Measurements from ENCODE around the gene TSHZ3.

The TSHZ3 gene

GRCh38 chr19:31331536-31331935 is 17.7 kb downstream of the TSHZ3 start:
- DNase-seq (ENCODE audit: low read depth) = no peak
- H3K4me3 ChIP-seq (ENCODE audit: low read depth, low read length) = no peak overlapping the region
- TF ChIP-seq, protein P1, sequence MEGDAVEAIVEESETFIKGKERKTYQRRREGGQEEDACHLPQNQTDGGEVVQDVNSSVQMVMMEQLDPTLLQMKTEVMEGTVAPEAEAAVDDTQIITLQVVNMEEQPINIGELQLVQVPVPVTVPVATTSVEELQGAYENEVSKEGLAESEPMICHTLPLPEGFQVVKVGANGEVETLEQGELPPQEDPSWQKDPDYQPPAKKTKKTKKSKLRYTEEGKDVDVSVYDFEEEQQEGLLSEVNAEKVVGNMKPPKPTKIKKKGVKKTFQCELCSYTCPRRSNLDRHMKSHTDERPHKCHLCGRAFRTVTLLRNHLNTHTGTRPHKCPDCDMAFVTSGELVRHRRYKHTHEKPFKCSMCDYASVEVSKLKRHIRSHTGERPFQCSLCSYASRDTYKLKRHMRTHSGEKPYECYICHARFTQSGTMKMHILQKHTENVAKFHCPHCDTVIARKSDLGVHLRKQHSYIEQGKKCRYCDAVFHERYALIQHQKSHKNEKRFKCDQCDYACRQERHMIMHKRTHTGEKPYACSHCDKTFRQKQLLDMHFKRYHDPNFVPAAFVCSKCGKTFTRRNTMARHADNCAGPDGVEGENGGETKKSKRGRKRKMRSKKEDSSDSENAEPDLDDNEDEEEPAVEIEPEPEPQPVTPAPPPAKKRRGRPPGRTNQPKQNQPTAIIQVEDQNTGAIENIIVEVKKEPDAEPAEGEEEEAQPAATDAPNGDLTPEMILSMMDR (IDR thresholded peaks at IDR 0.05; ENCODE audit: control insufficient read depth, extremely low read depth, insufficient read depth) = no peak

GRCh38 chr19:31330761-31331160 is 18.5 kb downstream of the TSHZ3 start:
- no peak for DNase-seq (ENCODE audit: low read depth)
- TF ChIP-seq, protein P1 (IDR thresholded peaks at IDR 0.05; ENCODE audit: control insufficient read depth, extremely low read depth, insufficient read depth) = no peak
- H3K4me3 ChIP-seq (ENCODE audit: low read depth, low read length) = no peak overlapping the region

DNA sequence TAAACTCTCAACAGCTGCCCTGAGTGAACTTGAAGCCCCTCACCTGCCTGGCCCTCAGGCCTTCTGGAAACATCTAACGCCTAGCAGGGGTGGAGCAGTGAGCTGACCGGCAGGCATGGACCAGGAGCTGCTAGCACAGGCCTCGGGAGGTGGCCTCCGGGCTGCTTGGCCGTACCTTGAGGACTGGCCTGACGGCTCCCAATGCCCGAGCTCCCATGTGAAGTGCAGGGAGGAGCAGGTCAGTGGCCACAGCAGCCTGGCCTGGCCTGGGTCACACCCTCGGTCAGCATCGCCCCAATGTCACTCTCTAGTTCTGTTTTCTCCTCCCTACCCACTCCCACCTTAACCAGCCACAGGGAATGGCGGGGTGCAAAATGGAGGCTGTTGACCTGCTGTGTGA is 19.0 kb downstream of the TSHZ3 start:
- TF ChIP-seq, protein P1 (IDR thresholded peaks at IDR 0.05; ENCODE audit: control insufficient read depth, extremely low read depth, insufficient read depth) = no peak
- H3K4me3 ChIP-seq (ENCODE audit: low read depth, low read length) = no peak overlapping the region

GRCh38 chr19:31329819-31330218 is 19.4 kb downstream of the TSHZ3 start:
- TF ChIP-seq, protein P1 (IDR thresholded peaks at IDR 0.05; ENCODE audit: control insufficient read depth, extremely low read depth, insufficient read depth) = no peak
- DNase-seq (ENCODE audit: low read depth) = no peak
- H3K4me3 ChIP-seq (ENCODE audit: low read depth, low read length) = no peak overlapping the region

More for the DNA sequence above, 19.0 kb downstream of the TSHZ3 start:
- no peak for DNase-seq (ENCODE audit: low read depth)

DNA sequence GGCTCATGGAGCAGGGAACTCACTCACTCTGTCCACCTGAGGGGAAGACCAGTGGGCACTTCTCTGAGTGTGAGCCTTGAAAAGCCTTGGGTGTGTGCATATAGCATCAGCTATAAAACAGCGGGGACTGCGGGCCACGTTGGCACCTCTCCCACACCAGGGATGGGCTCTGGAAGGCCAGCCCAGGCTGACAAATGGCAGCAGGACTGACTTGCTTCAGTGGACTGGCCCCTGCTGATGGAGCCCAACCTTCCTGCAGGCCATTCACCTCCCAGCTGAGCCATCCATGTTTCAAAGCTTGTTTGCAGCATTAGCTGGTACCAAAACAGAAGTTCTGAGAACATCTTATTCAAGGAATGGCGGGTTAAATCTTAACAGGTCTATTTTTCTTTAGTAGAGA is 21.0 kb downstream of the TSHZ3 start:
- TF ChIP-seq, protein P1 (IDR thresholded peaks at IDR 0.05; ENCODE audit: control insufficient read depth, extremely low read depth, insufficient read depth) = no peak
- no peak for DNase-seq (ENCODE audit: low read depth)
- no peak overlapping the region for H3K4me3 ChIP-seq (ENCODE audit: low read depth, low read length)

DNA sequence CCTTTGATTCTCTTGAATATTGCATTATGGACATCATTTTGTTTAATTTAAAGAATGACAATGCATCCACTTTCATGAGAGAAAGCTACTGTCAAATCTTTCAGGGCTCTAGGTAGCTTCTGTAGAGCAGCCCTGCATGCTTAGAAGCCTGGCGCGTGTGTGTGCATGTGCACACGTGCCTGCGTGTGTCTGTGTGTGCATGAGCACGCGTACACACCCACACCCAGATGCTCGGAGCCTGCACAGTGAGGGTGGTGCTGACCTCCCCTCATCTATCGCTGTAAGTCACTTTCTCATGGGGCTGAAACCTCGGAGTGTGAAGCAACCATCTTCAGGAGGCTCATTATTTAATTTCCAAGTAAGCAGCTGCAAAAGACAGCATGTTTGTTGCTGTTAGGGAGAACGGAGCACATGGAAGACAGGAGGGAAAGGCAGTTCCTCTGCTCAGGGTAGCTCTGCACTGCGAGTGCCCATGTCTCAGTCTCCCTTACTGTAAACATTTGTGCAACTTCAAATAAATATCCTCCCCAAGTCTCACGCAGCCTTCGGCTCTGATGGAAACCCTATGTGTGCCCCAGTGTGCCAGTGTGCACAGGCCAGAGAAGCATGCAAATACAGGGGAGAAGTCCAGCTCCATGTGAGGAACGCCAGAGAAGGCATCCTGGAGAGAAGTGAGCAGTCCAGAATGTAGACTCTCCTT is 22.8 kb downstream of the TSHZ3 start:
- H3K4me3 ChIP-seq (ENCODE audit: low read depth, low read length) = no peak overlapping the region
- TF ChIP-seq, protein P1 (IDR thresholded peaks at IDR 0.05; ENCODE audit: control insufficient read depth, extremely low read depth, insufficient read depth) = no peak
- DNase-seq (ENCODE audit: low read depth) = no peak

DNA sequence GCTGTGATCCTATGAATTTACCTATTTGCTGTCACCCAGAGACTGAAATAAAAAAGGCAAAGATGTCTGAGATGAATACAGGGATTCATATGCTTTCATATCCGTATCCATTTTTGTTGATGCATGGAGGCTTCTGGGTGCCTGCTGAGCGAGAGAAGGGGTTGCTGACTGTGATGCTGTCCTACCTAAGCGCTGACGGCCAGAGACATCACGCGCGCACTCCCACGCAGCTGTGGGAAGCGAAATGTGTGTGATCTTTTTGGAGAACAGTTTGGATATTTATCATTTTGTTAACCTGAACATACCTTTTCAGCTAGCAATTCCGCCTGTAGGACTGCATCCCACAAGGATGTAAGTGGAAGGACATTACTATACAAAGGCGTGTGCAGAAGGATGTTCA is 23.9 kb downstream of the TSHZ3 start:
- TF ChIP-seq, protein P1 (IDR thresholded peaks at IDR 0.05; ENCODE audit: control insufficient read depth, extremely low read depth, insufficient read depth) = no peak
- no peak overlapping the region for H3K4me3 ChIP-seq (ENCODE audit: low read depth, low read length)
- no peak for DNase-seq (ENCODE audit: low read depth)
